Pancreas (tissue), 10 donors: ENCODE data around the gene HAAO. TPM values are rescaled to one million over a fixed set of nuclear protein-coding genes. Genes with fewer than 3 reads are reported as not detected.

Experiments
- ATAC-seq, 4 donors: fragments of 200-7000 bp; cut with Tn5 transposase; one replicate each; pipeline versions ENCODE4 v1.8.0 to v1.9.1; 2020; ENCODE audit warnings: mild to moderate bottlenecking in 4 of 4, moderate library complexity in 4 of 4
- DNase-seq, 6 donors: peaks; one replicate each; pipeline ENCODE4 v3.0.0-alpha.2; 2020
- FAIRE-seq: peaks from 2 replicates; lab custom pipeline; 2012; peaks lifted over from hg19 to GRCh38; lab: Jason Lieb, UNC
- H3K27ac ChIP-seq, 4 donors: fragments of 200-600 bp; sonication (generic); 1 replicate in 3 of 4; 2 replicates in 1 of 4; pipeline versions ENCODE4 v1.5.0 to v1.8.0; 2020
- H3K27me3 ChIP-seq, 4 donors: fragments of 200-600 bp; one replicate each; pipeline ENCODE4 v1.8.0; 2021
- H3K36me3 ChIP-seq, 3 donors: fragments of 200-600 bp; sonication (generic) in 1 of 3; one replicate each; pipeline versions ENCODE4 v1.5.0 to v1.8.0; 2020 to 2021
- H3K4me1 ChIP-seq, 3 donors: fragments of 200-600 bp; one replicate each; pipeline ENCODE4 v1.8.0; 2021
- H3K4me3 ChIP-seq, 4 donors: fragments of 200-600 bp; sonication (generic) in 2 of 4; one replicate each; pipeline versions ENCODE4 v1.5.0 to v1.8.0; 2020 to 2021
- H3K9me3 ChIP-seq, 4 donors: fragments of 200-600 bp; one replicate each; pipeline ENCODE4 v1.8.0; 2021
- WGBS, 2 donors: extraction: QIAGEN DNeasy Blood & Tissue Kit; methylation state at CpG; one replicate each; pipeline ENCODE4 v1.1.7; 2013; 5-methylcytosine and 5-hydroxymethylcytosine counted together
- intact Hi-C, 3 donors: fragments of 100-400 bp; cut with DNase I; formaldehyde crosslinking; loops; one replicate each; pipeline versions ENCODE4 v1.11.1 to v1.14.2; 2022
- polyA plus RNA-seq, 2 donors: library from polyadenylated mRNA; stranded (reverse); fragments of 200-250 nt; gene quantifications; one replicate each; pipeline ENCODE4 v1.2.3, GENCODE V29; 2013
- total RNA-seq, 6 donors: library from RNA; stranded (reverse); fragmentation: NEBNext Ultra II Directional in 4 of 6; extraction: Animal tissue kit (Norgen Biotek cat#: 25700) in 4 of 6; gene quantifications; one replicate each; pipeline versions ENCODE4 v1.2.1 to v1.2.4, GENCODE V29; 2021 to 2023
- TF ChIP-seq, protein P1 (sequence below), 4 donors: fragments of 200-600 bp; sonication (generic) in 3 of 4; IDR thresholded peaks; one replicate each; pipeline versions ENCODE4 v1.5.0 to v1.8.0; 2021; ENCODE audit warnings: antibody characterized with exemption in 4 of 4
- donor health status: healthy with polysubstance abuse.
- donor health status: DM: no; HTN: no; CAD: no; lungs with moderate emphysema.
- donor health status: DM: no; HTN: no; CAD: no.
- donor health status: control.
- donor health status: control.
- donor health status: Bipolar disorder and iron deficiency.
- donor health status: DM: yes; HTN: yes; CAD: no.
- donor health status: DM: no; HTN: no; CAD: no.
- donor health status: DM: no; HTN: no; CAD: no.
- donor health status: DM: yes; HTN: yes; CAD: no.

HAAO gene
- total and polyA plus RNA-seq, 8 donors = 10.9 to 35.4 (median 21.5) TPM

DNA sequence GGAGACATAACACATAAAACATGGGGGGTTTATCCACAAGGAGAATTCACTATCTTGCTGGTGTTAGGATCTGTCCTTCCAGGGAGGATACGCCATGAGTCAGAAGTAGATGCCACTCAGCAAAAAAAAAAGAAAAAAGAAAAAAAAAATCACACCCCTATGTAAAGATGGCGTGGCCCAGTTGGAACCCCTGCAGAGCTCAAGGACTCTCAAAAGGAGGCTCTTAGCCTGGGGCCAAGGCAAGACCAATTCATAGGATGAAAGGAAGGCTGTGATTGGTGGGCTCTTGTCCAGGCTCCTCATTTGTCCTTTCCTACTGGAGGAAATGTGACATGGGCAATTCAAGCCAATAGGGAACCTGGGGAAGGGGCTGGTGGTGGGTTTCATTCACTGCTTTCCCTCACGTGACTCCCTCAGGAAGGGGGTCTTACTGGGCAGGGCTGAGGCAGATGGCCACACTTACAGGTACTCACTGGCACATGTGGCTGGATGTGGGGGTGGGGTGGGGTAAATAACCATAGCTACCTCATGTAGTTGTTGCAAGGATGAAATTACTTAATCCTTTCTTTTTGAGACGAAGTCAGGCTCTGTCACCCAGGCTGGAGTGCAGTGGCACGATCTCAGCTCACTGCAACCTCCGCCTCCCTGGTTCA is 38.7 kb upstream of the HAAO start:
- no peaks in the 10 kb centered on the region for H3K36me3 ChIP-seq
- ATAC-seq = no peak
- no peak for FAIRE-seq
- no peak overlapping the region for H3K27ac ChIP-seq
- H3K9me3 ChIP-seq = no peaks in the 10 kb centered on the region
- WGBS, 2 donors = 86 to 94% methylated on average over 6 of the region's 6 CpGs
- H3K27me3 ChIP-seq = no peaks in the 10 kb centered on the region
- intact Hi-C loops = loop anchor here in 1 of 3 donors (10.0 kb wide), 1 partner anchor 404 kb away; no protein-coding TSS in a partner anchor
- H3K4me3 ChIP-seq = no peak overlapping the region
- TF ChIP-seq, protein P1, sequence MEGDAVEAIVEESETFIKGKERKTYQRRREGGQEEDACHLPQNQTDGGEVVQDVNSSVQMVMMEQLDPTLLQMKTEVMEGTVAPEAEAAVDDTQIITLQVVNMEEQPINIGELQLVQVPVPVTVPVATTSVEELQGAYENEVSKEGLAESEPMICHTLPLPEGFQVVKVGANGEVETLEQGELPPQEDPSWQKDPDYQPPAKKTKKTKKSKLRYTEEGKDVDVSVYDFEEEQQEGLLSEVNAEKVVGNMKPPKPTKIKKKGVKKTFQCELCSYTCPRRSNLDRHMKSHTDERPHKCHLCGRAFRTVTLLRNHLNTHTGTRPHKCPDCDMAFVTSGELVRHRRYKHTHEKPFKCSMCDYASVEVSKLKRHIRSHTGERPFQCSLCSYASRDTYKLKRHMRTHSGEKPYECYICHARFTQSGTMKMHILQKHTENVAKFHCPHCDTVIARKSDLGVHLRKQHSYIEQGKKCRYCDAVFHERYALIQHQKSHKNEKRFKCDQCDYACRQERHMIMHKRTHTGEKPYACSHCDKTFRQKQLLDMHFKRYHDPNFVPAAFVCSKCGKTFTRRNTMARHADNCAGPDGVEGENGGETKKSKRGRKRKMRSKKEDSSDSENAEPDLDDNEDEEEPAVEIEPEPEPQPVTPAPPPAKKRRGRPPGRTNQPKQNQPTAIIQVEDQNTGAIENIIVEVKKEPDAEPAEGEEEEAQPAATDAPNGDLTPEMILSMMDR (IDR thresholded peaks at IDR 0.05) = no peak
- DNase-seq = no peak
- no peaks in the 10 kb centered on the region for H3K4me1 ChIP-seq

DNA sequence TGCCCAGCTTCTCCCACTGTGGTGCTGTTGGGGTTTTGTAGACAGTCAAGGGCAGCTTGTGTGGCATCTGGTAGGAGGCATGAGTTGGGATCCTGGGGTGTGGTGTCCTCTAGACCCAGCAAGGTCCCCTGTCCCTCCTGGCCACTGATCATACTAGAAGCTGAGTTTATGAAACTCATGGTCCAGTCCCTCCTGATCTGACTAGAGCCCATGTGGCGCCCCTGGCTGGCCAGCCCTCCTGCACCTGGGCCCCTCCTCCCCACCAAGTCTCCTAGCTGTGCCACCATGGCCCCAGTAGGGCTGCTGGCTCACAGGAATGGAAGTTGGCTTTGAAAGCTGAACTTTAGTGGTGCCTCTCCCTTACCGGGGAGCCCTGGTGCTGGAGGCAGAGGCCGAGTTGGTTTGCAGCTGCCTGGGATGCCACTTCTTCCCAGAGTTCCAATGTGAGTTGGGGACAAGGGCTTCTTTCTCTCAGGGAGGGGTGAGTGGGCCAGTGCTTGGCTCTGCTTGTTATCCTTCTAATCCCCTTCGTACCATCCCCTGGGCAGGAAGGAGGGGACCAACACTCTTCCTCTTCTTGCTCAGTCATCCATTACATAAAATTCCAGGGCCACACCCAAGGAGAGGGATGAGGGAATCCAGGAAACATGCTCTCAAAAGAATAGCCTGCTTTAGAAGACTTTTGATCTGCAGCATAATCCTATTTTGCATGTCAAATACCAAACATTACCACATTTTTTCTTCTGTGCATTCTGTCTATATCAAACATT is 37.5 kb upstream of the HAAO start:
- TF ChIP-seq, protein P1 (IDR thresholded peaks at IDR 0.05) = no peak
- Histone ChIP-seq H3K36me3 (no peaks in the 10 kb centered on the region), H3K27ac (no peak overlapping the region), H3K4me3 (no peak overlapping the region), H3K4me1 (no peaks in the 10 kb centered on the region), H3K27me3 (no peaks in the 10 kb centered on the region), H3K9me3 (no peaks in the 10 kb centered on the region)
- no peak for FAIRE-seq
- no peak for ATAC-seq
- intact Hi-C loops = loop anchor here in 1 of 3 donors (10.0 kb wide), 1 partner anchor 405 kb away; no protein-coding TSS in a partner anchor
- 57 to 78% methylated on average over 4 of the region's 4 CpGs for WGBS, 2 donors
- peak in 1 of 6 donors; percentile 5 for DNase-seq

DNA sequence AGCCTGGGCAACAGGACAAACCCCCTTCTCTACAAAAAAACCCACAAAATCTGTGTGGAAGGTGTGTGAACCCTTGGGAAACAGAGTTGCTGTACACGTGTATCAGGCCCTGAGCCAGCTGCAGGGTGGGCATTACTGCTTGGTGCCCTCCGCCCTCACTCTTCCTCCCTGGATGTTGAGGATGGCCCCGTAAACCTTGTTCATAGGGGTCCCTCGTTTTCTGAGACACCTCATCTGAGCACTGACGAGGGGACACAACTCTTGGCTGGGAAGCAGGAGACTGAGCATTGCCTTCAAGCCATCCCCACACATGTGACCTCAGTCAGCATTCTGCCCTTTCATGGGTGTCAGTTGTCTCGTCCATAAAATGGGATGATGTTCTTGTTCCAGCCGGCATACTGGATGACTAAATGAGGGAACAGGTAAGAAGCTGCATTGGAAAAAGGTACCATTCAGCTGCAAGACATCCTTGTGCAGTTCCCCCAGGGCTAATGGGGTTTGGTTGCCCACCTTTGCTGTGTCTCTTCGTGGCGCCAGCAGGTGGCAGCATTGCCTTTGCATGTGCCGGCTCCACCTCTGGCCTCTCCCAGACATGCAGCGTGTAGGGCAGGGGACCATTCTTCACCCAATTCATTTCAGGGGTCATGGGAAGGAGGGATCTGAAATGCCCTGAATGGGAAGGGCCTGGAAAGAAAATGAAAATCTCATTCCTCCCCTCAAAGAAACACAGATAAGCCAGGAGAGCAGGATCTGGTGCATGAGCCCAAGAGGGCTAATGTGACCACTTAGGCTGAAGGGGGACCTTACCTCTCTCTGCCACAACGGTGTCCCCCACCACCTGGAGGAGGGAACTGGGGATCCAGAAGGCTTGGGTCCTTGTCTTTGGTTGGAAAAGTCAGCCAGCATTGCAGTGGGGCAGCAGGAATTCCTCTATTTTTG is 36.4 kb upstream of the HAAO start:
- no peaks in the 10 kb centered on the region for H3K36me3 ChIP-seq
- intact Hi-C loops = no loop called here
- H3K4me1 ChIP-seq = no peaks in the 10 kb centered on the region
- TF ChIP-seq, protein P1 (IDR thresholded peaks at IDR 0.05) = peak; percentile 73 to 92 (median 86)
- no peaks in the 10 kb centered on the region for H3K9me3 ChIP-seq
- ATAC-seq (peak; percentile 88 to 95 (median 90)), DNase-seq (peak; percentile 38 to 85 (median 74)), FAIRE-seq (no peak)
- no peak overlapping the region for H3K27ac ChIP-seq
- no peaks in the 10 kb centered on the region for H3K27me3 ChIP-seq
- no peak overlapping the region for H3K4me3 ChIP-seq
- 23 to 27% methylated on average over 12 of the region's 12 CpGs for WGBS, 2 donors

DNA sequence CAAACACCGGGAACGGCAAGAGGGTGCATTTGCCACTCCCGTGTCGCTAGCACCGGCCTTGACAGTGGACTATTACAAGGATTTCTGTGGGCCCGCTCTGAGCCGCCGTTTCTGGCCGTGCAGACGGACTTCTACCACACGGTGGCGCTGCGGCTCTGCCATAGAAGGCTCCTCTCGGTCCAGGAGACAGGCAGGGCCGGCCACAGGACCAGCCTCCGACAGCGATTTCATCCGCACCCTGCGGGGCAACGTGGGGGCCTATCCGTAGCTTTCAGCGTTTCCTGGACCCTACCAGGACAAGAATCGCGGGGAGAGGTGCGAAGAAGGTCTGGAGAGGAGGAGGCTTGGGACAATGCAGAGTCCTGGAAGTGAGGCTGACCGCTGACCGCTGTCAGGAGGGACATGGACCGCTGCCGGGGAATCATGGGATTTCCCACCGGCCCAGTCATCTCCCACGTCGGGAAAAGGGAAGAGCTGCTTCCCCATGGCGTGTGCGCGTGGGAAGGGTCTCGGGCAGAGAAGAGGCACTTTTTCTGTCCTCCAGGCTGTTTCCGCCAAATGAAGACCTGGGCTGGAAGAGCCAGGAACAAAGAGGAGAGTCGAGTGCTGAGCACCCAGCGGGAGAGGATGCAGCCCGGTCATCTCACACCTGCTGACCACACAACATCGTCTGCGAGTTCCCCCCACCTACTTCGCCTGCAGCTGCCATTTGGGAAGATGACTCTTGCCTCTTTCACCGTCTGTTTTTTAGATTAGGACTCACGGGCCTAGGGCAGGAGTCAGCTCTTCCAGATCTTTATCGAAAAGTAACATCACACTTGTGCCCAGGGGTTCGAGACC is 35.5 kb upstream of the HAAO start:
- ATAC-seq (peak; percentile 97), FAIRE-seq (no peak), DNase-seq (peak; percentile 80 to 99 (median 92))
- TF ChIP-seq, protein P1 (IDR thresholded peaks at IDR 0.05) = peak; percentile 93 to 96 (median 95)
- peak overlapping the region in 1 of 4 donors; percentile 39 for H3K4me3 ChIP-seq
- no peaks in the 10 kb centered on the region for H3K36me3 ChIP-seq
- intact Hi-C loops = no loop called here
- H3K4me1 ChIP-seq = no peaks in the 10 kb centered on the region
- no peak overlapping the region for H3K27ac ChIP-seq
- H3K27me3 ChIP-seq = no peaks in the 10 kb centered on the region
- 21 to 27% methylated on average over 44 to 47 of the region's 47 CpGs for WGBS, 2 donors
- H3K9me3 ChIP-seq = no peaks in the 10 kb centered on the region
